HG03103 (cell line): ENCODE results near the gene EIF4G3.
"Not testable (repeated sequence)": the region's sequence is repeated elsewhere in the genome, so short reads cannot be mapped to it uniquely, and the experiment has no call there.

ENCODE experiments used
- ATAC-seq: cut with Tn5 transposase; IDR thresholded peaks from one replicate; pipeline ENCODE4 v1.9.1; 2021; ENCODE audit warnings: low read depth; ENCODE audit not compliant: unreplicated experiment

The EIF4G3 gene

GRCh38 chr1:21157868-21158267 lies 18.8 kb downstream of the EIF4G3 start:
- ATAC-seq, result no peak

GRCh38 chr1:21157054-21157453 lies 19.6 kb downstream of the EIF4G3 start:
- ATAC-seq, result no peak

DNA sequence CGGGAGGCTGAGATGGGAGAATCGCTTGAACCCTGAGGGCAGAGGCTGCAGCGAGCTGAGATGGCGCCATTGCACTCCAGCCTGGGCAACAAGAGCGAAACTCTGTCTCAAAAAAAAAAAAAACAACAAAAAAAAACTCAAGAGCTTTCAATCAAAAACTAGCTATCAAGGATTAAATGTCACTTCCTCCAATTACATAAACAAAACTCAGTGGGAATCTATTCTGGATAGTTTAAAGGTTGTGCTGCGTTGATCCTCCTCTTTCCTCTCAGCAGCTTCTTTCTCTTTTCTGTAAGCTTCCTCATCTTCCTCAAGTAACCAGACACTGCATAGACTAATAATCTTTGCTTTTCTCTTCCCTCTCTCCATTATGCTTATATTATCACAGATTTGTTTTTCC lies 20.7 kb downstream of the EIF4G3 start:
- ATAC-seq, result no peak

DNA sequence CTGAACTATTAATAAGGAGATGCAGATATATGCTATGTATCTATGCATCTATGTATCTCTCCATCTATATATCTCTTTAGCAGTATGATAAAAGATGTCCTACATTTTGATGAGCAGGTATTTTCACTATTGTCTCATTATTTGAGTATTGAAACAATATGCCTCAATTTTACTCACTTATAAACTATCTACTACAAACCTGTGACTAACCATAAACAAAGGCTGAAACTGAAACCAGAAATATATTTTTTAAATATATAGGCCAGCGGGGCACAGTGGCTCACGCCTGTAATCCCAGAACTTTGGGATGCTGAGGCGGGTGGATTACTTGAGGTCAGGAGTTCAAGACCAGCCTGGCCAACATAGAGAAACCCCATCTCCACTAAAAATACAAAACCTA lies 22.0 kb downstream of the EIF4G3 start:
- ATAC-seq, result no peak

GRCh38 chr1:21153388-21153787 lies 23.3 kb downstream of the EIF4G3 start:
- ATAC-seq, result no peak

DNA sequence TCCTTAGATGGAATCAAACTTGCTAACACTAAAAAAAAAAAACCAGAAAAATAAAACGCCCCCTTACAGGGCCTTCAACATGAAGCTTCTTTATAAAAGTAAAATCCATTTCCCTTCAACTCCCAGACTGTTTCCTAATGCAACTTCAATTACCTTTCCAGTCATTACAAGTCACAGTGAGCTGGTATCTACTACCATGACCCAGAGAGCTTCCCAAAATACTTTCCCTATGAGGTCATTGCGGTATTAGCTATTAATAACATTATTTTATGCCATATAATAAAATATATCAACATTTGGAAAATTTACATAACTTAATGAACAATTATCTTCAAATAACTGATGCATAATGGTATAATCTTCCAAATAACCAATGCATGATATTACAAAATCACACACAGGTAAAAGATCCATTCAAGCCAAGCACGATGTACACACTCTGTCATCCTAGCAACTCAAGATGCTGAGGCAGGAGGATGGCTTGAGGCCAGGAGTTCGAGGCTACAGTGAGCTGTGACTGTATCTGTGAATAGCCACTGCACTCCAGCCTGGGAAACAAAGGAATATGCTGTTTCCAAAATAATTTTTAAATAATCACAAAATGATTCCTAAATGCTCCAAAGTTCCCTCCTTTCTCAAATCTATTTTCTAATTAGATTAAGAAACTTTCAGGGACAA lies 24.1 kb downstream of the EIF4G3 start:
- ATAC-seq, result no peak

- no peak for ATAC-seq
These were observed 26.8 kb downstream of the EIF4G3 start for GRCh38 chr1:21149855-21150432.

DNA sequence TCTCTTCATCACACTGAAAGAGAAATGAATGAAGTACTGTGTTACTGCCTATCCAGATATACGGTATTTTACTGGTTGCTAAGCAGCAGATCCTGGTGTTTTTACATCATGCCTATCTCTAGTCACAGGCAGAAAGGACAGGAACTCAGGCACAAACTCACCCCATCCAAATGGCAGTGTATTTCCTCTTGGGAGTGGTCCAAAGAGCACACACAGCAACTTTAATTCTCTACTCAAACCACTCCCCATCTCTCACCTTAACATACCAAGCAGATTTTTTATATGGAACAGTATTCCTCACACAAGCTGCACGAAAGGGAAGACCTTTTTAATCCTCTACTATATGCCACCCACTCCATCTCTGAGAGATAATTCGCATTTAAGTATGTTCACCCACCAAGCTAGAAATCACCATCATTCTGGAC lies 27.3 kb downstream of the EIF4G3 start:
- no peak for ATAC-seq

DNA sequence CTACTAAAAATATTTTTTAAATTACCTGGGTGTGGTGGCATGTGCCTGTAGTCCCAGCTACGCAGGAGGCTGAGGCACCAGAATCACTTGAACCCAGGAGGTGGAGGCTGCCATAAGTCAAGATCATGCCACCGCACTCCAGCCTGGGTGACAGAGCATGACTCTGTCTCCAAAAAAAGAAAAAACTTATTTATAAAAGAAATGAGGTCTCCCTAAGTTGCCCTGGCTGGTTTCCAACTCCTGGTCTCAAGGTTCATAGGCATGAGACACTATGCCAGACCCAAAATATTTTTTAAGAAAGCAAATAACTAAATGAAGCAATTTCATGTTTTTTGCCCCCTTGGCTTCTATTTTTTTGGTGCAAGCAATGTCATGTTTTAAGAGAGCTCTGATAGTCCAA lies 32.9 kb downstream of the EIF4G3 start:
- ATAC-seq, result no peak

GRCh38 chr1:21143138-21143537 lies 33.6 kb downstream of the EIF4G3 start:
- no peak for ATAC-seq

DNA sequence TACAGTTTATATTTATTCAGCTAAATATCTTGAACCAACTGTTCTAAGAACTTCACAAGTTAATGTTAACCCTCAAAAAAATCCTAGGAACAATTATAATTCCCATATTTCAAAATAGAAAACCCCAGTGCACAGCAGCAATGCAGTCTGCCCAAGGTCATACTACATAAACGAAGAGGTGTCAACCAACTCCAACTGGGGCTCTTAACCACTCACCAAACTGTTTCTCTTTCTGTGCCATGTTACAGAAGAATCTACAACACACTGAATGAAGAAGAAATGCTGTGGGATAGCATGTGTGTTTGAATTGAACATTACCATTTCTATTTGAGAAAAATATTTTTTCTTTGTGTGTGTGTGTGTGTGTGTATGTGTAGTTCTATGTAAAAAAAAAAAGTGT lies 35.7 kb downstream of the EIF4G3 start:
- no peak for ATAC-seq

DNA sequence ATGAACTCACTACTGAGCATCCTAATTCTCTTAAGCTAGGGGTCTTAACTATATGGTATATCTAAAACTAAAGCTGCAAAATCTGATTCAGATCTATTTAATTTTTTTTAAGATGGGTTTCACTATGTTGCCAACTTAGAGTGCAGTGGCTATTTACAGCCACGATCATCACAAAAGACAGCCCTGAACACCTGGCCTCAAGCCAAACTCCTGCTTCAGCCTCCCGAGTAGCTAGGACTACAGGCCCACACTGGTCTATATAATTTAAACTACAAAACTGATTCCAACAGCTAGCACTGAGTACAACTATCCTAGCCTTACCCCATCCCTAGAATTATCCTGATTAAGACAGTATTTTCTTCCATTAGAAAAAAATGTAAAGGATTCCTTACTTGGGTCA lies 37.1 kb downstream of the EIF4G3 start:
- no peak for ATAC-seq

DNA sequence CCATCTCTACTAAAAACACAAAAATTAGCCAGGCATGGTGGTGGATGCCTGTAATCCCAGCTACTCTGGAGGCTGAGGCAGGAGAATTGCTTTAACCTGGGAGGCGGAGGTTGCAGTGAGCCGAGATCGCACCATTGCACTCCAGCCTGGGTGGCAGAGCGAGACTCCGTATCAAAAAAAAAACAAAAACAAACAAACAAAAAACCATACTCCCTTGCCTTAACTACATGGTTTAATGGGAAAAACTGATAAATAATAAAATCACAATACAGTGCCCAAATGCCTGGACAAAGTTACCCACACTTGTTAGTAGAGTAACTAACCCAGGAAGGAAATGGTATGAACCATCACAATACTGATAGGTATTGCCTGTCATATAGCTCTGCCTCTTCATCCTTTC lies 40.4 kb downstream of the EIF4G3 start:
- not testable (repeated sequence) for ATAC-seq

DNA sequence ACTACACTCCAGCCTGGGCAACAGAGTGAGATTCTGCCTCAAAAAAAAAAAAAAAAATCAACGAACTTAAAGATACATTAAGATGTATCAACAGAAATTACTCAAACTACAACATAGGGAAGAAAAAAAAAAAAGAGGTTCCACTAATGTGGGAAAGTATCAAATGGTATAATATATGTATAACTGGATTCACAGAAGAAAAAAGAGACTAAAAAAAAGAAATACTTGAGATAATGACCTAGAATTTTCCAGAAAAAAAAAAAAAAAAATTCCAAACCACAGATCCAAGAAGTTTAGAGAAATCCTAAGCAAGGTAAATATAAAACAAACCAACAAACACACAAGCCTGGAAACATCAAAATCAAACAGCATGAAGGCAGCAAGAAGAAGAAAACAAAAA lies 45.5 kb downstream of the EIF4G3 start:
- no peak for ATAC-seq

GRCh38 chr1:21129407-21129806 lies 47.3 kb downstream of the EIF4G3 start:
- ATAC-seq, result no peak

GRCh38 chr1:21126324-21126723 lies 50.4 kb downstream of the EIF4G3 start:
- no peak for ATAC-seq

DNA sequence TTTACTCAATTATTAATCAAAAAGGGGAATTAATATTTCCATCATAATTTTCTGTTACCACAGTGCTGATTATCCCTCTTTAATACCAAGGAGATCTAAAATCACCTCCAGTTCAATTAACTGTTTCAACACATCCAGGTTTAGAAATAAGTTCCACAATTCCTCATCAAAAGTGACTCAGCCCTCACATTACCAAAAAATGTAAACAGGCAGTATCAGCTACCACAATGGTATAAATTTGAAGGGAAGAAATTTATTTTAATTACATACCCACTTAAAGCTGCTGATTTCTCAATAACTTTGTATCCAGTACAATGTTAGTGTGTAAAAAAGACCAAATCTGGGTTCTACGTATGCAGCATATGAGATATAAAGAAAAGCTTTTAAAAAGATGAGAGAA lies 51.9 kb downstream of the EIF4G3 start:
- no peak for ATAC-seq

- ATAC-seq, result no peak
These were observed 53.3 kb downstream of the EIF4G3 start for GRCh38 chr1:21123287-21123948.

GRCh38 chr1:21121764-21122471 lies 54.8 kb downstream of the EIF4G3 start:
- no peak for ATAC-seq

- no peak for ATAC-seq
These were observed 58.5 kb downstream of the EIF4G3 start for GRCh38 chr1:21118167-21118566.

DNA sequence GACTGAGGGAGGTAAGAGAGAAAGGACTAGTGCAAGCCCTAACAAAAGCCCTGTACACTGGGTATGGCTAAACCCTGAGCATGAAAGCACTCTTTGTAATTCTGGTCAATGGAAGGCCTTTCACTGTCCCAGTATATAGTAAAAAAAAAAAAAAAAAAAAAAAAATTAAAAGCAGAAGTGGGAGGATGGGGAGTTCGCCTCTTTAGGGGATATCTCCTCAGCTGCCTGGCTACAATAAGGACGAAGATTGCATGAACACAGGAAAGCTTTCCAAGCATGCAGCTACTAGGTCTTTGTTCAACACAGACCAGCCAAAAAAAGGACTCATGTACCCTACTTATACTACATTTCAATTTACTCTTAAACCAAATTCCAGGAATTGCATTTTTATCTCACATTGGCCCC lies 59.1 kb downstream of the EIF4G3 start:
- no peak for ATAC-seq
